ENCODE results near the gene METTL2B. TPM values are rescaled to one million over a fixed set of nuclear protein-coding genes. Genes with fewer than 3 reads are reported as not detected.
"Not testable (repeated sequence)": the region's sequence is repeated elsewhere in the genome, so short reads cannot be mapped to it uniquely, and the experiment has no call there.

METTL2B gene
- total RNA-seq: 10 to 100 TPM; 13.3 to 14.4 TPM

GRCh38 chr7:128476402-128477335 is at the start of gene METTL2B:
Gene METTL2B, plus strand, starts transcription at chr7:128476748. Its CDS starts 18 bp downstream, at chr7:128476766.
- peaks cover 0 to 12% of the 10 kb centered on the region in 2 donors for H3K4me1 ChIP-seq
- H3K9me3 ChIP-seq, H3K27me3 ChIP-seq: not testable (repeated sequence)
- TF ChIP-seq CTCF (IDR thresholded peaks at IDR 0.05): peak in 1 of 2 donors; percentile 32
- H3K36me3 ChIP-seq: peaks cover 18% of the 10 kb centered on the region
- peak within 1 kb of the TSS; percentile 77 to 91 for H3K4me3 ChIP-seq
- H3K27ac ChIP-seq: peak within 1 kb of the TSS; percentile 68 to 80
- DNase-seq (ENCODE audit: low spot score): peak; percentile 94

GRCh38 chr7:128427289-128427891 is 49.2 kb upstream of the METTL2B start:
- Histone ChIP-seq H3K9me3 (no peaks in the 10 kb centered on the region), H3K4me3 (no peak overlapping the region), H3K36me3 (no peaks in the 10 kb centered on the region), H3K4me1 (peaks cover 0 to 6% of the 10 kb centered on the region in 2 donors), H3K27ac (no peak overlapping the region), H3K27me3 (no peaks in the 10 kb centered on the region)
- no peak for DNase-seq (ENCODE audit: low spot score)
- TF ChIP-seq CTCF (IDR thresholded peaks at IDR 0.05): peak; percentile 77 to 86

- Histone ChIP-seq H3K4me1 (peaks cover 0 to 6% of the 10 kb centered on the region in 2 donors), H3K4me3 (no peak overlapping the region), H3K27ac (no peak overlapping the region), H3K36me3 (no peaks in the 10 kb centered on the region), H3K27me3 (no peaks in the 10 kb centered on the region), H3K9me3 (no peaks in the 10 kb centered on the region)
- DNase-seq (ENCODE audit: low spot score): no peak
- TF ChIP-seq CTCF (IDR thresholded peaks at IDR 0.05): no peak
Measured at GRCh38 chr7:128430207-128430606, 46.3 kb upstream of the METTL2B start.

- Histone ChIP-seq H3K27ac (no peak overlapping the region), H3K4me3 (no peak overlapping the region), H3K4me1 (peaks cover 0 to 6% of the 10 kb centered on the region in 2 donors), H3K36me3 (no peaks in the 10 kb centered on the region), H3K9me3 (no peaks in the 10 kb centered on the region), H3K27me3 (no peaks in the 10 kb centered on the region)
- no peak for DNase-seq (ENCODE audit: low spot score)
- no peak for TF ChIP-seq CTCF (IDR thresholded peaks at IDR 0.05)
Measured at GRCh38 chr7:128431221-128431620, 45.3 kb upstream of the METTL2B start.

GRCh38 chr7:128431754-128432153 is 44.8 kb upstream of the METTL2B start:
- no peak for DNase-seq (ENCODE audit: low spot score)

More at GRCh38 chr7:128431754-128432153, 44.8 kb upstream of the METTL2B start:
- no peak overlapping the region for H3K4me3 ChIP-seq
- no peaks in the 10 kb centered on the region for H3K9me3 ChIP-seq
- H3K36me3 ChIP-seq: no peaks in the 10 kb centered on the region
- H3K4me1 ChIP-seq: peaks cover 0 to 6% of the 10 kb centered on the region in 2 donors
- no peaks in the 10 kb centered on the region for H3K27me3 ChIP-seq
- no peak overlapping the region for H3K27ac ChIP-seq
- TF ChIP-seq CTCF (IDR thresholded peaks at IDR 0.05): no peak
